PC-9 (cell line): ENCODE data around the gene ATF1. TPM values are rescaled to one million over a fixed set of nuclear protein-coding genes. Genes with fewer than 3 reads are reported as not detected.

Experiments
- BruUV-seq: library from RNA; stranded (reverse); fragments of 400-500 nt; replicated peaks from 2 replicates; lab custom pipeline; 2021; lab: Mats Ljungman, UMichigan
- CTCF ChIA-PET: fragments of 300-600 bp; sonication (Branson Sonifier 250); formaldehyde crosslinking; loops from one replicate; lab custom pipeline; 2022; ENCODE audit warnings: antibody characterized with exemption; lab: Charles Lee
- POLR2A ChIA-PET: fragments of 300-600 bp; sonication (Branson Sonifier 250); formaldehyde crosslinking; loops from one replicate; lab custom pipeline; 2022; ENCODE audit warnings: antibody characterized with exemption; ENCODE audit not compliant: unreplicated experiment; lab: Charles Lee
- DNase-seq, 2 experiments: peaks; one replicate each; pipeline versions ENCODE4 v3.0.0 to v3.0.0-alpha.2; 2015 to 2022; ENCODE audit warnings: mixed read lengths in 1 of 2
- H2AFZ ChIP-seq: fragments of 200-600 bp; sonication (generic); 2 replicates; pipeline ENCODE4 v1.8.1; 2017; ENCODE audit warnings: antibody characterized with exemption
- H3F3A ChIP-seq: fragments of 200-600 bp; sonication (generic); 2 replicates; pipeline ENCODE4 v1.8.1; 2017; ENCODE audit warnings: antibody characterized with exemption, mild to moderate bottlenecking, low read depth; ENCODE audit not compliant: insufficient read depth
- H3K27ac ChIP-seq: fragments of 200-600 bp; sonication (generic); 2 replicates; pipeline ENCODE4 v1.6.1; 2016; ENCODE audit warnings: mixed run types
- H3K27me3 ChIP-seq: fragments of 200-600 bp; sonication (generic); 2 replicates; pipeline ENCODE4 v1.6.1; 2016; ENCODE audit warnings: low read depth, mixed run types; ENCODE audit not compliant: insufficient read depth
- H3K36me3 ChIP-seq: fragments of 200-600 bp; sonication (generic); 2 replicates; pipeline ENCODE4 v1.6.1; 2016; ENCODE audit warnings: low read depth, mixed run types
- H3K4me1 ChIP-seq: fragments of 200-600 bp; sonication (generic); replicated peaks from 2 replicates; pipeline ENCODE4 v1.6.1; 2016; ENCODE audit warnings: mixed run types; ENCODE audit not compliant: insufficient read depth
- H3K4me2 ChIP-seq: fragments of 200-600 bp; sonication (generic); 2 replicates; pipeline ENCODE4 v1.6.1; 2017; ENCODE audit warnings: mixed run types
- H3K4me3 ChIP-seq: fragments of 200-600 bp; sonication (generic); 2 replicates; pipeline ENCODE4 v1.6.1; 2016; ENCODE audit warnings: mixed run types
- H3K79me2 ChIP-seq: fragments of 200-600 bp; sonication (generic); 2 replicates; pipeline ENCODE4 v1.6.1; 2017; ENCODE audit warnings: low read depth, mixed run types
- H3K9me2 ChIP-seq: fragments of 200-600 bp; sonication (generic); 2 replicates; pipeline ENCODE4 v1.8.1; 2017; ENCODE audit warnings: mild to moderate bottlenecking; ENCODE audit not compliant: insufficient read depth
- H3K9me3 ChIP-seq: fragments of 200-600 bp; sonication (generic); 2 replicates; pipeline ENCODE4 v1.8.1; 2016; ENCODE audit warnings: low read depth; ENCODE audit not compliant: insufficient read depth
- H4K20me1 ChIP-seq: fragments of 200-600 bp; sonication (generic); 2 replicates; pipeline ENCODE4 v1.8.1; 2017; ENCODE audit not compliant: insufficient read depth
- EZH2 ChIP-seq: fragments of 200-600 bp; sonication (generic); IDR thresholded peaks from 2 replicates; pipeline ENCODE4 v1.8.0; 2017; ENCODE audit warnings: antibody characterized with exemption, low read depth
- intact Hi-C: fragments of 100-400 bp; cut with micrococcal nuclease; formaldehyde crosslinking; loops from one replicate; pipeline ENCODE4 v1.10.0; 2022; ENCODE audit not compliant: unreplicated experiment
- total RNA-seq: library from RNA; stranded (reverse); gene quantifications from 2 replicates; pipeline ENCODE4 v1.2.3, GENCODE V29; 2021
- TF ChIP-seq, protein P1 (sequence below): fragments of 200-600 bp; sonication (generic); conservative IDR thresholded peaks from 2 replicates; pipeline ENCODE4 v1.6.1; 2017; ENCODE audit warnings: mixed run types, antibody characterized with exemption, mild to moderate bottlenecking, moderate library complexity

ATF1 gene
- total RNA-seq, 1 experiment from 2014 or later = 37.9 TPM

DNA sequence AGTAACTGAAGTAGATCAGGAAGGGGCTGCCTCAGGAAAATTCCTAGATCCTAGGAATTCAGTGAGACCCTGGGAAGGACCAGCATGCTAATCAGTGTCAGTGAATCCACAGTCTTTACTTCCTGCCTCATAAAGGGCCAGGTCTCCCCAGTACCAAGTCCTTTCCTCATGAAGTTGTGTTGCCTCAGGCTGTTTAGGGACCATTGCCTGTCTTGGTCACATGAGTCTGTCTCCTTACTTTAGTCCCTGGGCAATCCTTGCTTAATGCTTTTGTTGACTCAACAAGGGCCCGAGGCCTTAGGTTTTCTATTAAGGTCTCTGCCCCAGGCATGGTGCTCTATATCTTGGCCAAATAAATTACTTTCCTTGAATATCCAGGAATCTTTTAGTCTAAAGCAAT lies 16.1 kb upstream of the ATF1 start:
- POLR2A ChIA-PET = no interaction called here
- H3K9me2 ChIP-seq = no peaks in the 10 kb centered on the region
- H3K4me3 ChIP-seq = no peak overlapping the region
- H3K36me3 ChIP-seq = 0 out of 2 replicates have a peak, but pooled peaks cover 3% of the 10 kb centered on the region
- no peak for DNase-seq
- CTCF ChIA-PET = no interaction called here
- H4K20me1 ChIP-seq = no peaks in the 10 kb centered on the region; the same call in 1 of the 2 replicates
- intact Hi-C loops = no loop called here
- H2AFZ ChIP-seq = no peak overlapping the region
- BruUV-seq = no TSS peak
- H3K9me3 ChIP-seq = no peaks in the 10 kb centered on the region
- H3F3A ChIP-seq = peaks cover 7% of the 10 kb centered on the region; the same call in 1 of the 2 replicates
- H3K27me3 ChIP-seq = no peaks in the 10 kb centered on the region
- no peaks in the 10 kb centered on the region for H3K79me2 ChIP-seq
- no peak for TF ChIP-seq EZH2
- TF ChIP-seq, protein P1, sequence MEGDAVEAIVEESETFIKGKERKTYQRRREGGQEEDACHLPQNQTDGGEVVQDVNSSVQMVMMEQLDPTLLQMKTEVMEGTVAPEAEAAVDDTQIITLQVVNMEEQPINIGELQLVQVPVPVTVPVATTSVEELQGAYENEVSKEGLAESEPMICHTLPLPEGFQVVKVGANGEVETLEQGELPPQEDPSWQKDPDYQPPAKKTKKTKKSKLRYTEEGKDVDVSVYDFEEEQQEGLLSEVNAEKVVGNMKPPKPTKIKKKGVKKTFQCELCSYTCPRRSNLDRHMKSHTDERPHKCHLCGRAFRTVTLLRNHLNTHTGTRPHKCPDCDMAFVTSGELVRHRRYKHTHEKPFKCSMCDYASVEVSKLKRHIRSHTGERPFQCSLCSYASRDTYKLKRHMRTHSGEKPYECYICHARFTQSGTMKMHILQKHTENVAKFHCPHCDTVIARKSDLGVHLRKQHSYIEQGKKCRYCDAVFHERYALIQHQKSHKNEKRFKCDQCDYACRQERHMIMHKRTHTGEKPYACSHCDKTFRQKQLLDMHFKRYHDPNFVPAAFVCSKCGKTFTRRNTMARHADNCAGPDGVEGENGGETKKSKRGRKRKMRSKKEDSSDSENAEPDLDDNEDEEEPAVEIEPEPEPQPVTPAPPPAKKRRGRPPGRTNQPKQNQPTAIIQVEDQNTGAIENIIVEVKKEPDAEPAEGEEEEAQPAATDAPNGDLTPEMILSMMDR = no peak
- no peak overlapping the region for H3K27ac ChIP-seq
- no peaks in the 10 kb centered on the region for H3K4me1 ChIP-seq
- H3K4me2 ChIP-seq = no peak overlapping the region

DNA sequence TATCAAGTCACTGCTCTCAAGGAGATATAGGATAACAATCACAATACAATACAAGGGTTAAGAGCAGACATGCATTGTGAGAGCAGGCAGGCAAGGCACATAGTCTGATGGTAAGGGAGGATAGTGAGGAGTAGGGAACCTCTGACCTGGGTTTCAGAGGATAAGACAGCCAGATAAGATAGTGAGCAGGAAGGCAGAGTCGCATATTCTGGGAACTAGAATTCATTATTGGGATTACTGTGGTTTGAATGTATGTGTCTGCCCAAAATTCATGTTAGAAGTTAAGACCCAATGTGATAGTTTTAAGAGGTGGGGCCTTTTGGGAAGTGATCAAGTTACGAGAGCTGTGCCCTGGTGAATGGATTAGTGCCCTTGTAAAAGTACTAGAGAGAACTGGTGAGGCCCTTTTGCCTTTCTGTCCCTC lies 14.4 kb upstream of the ATF1 start:
- H3K36me3 ChIP-seq = 0 out of 2 replicates have a peak, but pooled peaks cover 3% of the 10 kb centered on the region
- no peaks in the 10 kb centered on the region for H3K9me2 ChIP-seq
- no TSS peak for BruUV-seq
- TF ChIP-seq EZH2 = no peak
- TF ChIP-seq, protein P1 = no peak
- POLR2A ChIA-PET = no interaction called here
- H3K4me1 ChIP-seq = no peaks in the 10 kb centered on the region
- intact Hi-C loops = no loop called here
- H3K79me2 ChIP-seq = no peaks in the 10 kb centered on the region
- H3F3A ChIP-seq = peaks cover 7% of the 10 kb centered on the region; the same call in 1 of the 2 replicates
- no peaks in the 10 kb centered on the region; the same call in 1 of the 2 replicates for H4K20me1 ChIP-seq
- CTCF ChIA-PET = no interaction called here
- no peak overlapping the region for H3K27ac ChIP-seq
- no peaks in the 10 kb centered on the region for H3K27me3 ChIP-seq
- H3K9me3 ChIP-seq = no peaks in the 10 kb centered on the region
- H3K4me3 ChIP-seq = no peak overlapping the region
- no peak overlapping the region for H3K4me2 ChIP-seq
- H2AFZ ChIP-seq = no peak overlapping the region
- DNase-seq = no peak

DNA sequence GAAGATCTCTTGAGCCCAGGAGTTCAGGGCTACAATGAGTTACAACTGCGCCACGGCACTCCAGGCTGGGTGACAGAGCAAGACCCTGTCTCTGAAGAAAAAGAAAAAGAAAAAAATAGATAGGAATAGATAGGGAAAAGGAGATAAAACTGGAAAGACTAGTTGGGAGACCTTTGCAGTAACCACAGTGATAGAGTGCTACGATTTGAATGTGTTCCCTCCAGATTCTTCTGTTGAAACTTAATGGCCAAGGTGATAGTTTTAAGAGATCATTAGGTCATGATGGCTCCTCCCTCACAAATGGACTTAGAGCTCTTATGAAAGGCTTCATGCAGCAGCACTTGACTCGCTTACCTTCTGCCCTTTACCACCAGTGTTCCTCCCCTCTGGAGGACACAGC lies 13.5 kb upstream of the ATF1 start:
- no peak overlapping the region for H3K4me3 ChIP-seq
- intact Hi-C loops = no loop called here
- H3K27ac ChIP-seq = no peak overlapping the region
- ChIA-PET CTCF (no interaction called here), POLR2A (no interaction called here)
- no peak overlapping the region for H3K4me2 ChIP-seq
- H3K36me3 ChIP-seq = 0 out of 2 replicates have a peak, but pooled peaks cover 3% of the 10 kb centered on the region
- no TSS peak for BruUV-seq
- H3K79me2 ChIP-seq = no peaks in the 10 kb centered on the region
- H3K4me1 ChIP-seq = no peaks in the 10 kb centered on the region
- no peaks in the 10 kb centered on the region for H3K9me3 ChIP-seq
- peaks cover 7% of the 10 kb centered on the region; the same call in 1 of the 2 replicates for H3F3A ChIP-seq
- no peak for DNase-seq
- no peaks in the 10 kb centered on the region for H3K27me3 ChIP-seq
- no peaks in the 10 kb centered on the region; the same call in 1 of the 2 replicates for H4K20me1 ChIP-seq
- H3K9me2 ChIP-seq = no peaks in the 10 kb centered on the region
- TF ChIP-seq, protein P1 = no peak
- TF ChIP-seq EZH2 = no peak
- H2AFZ ChIP-seq = no peak overlapping the region
